H1 (cell line): Measurements from ENCODE around the gene VAV2. TPM values are rescaled to one million over a fixed set of nuclear protein-coding genes. Genes with fewer than 3 reads are reported as not detected.

ENCODE experiments used
- MAX ChIP-seq: IDR thresholded peaks from 2 replicates; pipeline ENCODE4 v1.6.1; 2012; ENCODE audit warnings: inconsistent platforms
- RBBP5 ChIP-seq: IDR thresholded peaks from 2 replicates; pipeline ENCODE4 v1.7.1; 2012; ENCODE audit warnings: low read depth, mild to moderate bottlenecking, inconsistent platforms, low read length, moderate library complexity, borderline replicate concordance
- SP1 ChIP-seq: IDR thresholded peaks from 2 replicates; pipeline ENCODE4 v1.6.1; 2011; ENCODE audit warnings: low read depth, low read length
- polyA plus RNA-seq, 7 experiments: library from polyadenylated mRNA; depleted of rRNA in 3 of 7; stranded (reverse) in 5 of 7; unstranded in 2 of 7; fragments of >200 nt in 5 of 7; fragments of 200-250 nt in 2 of 7; gene quantifications; 1 replicate in 5 of 7; 2 replicates in 1 of 7; 4 replicates in 1 of 7; pipeline versions ENCODE4 v1.2.1 to v1.2.3, GENCODE V29; 2011 to 2013; ENCODE audit warnings: missing spikeins in 2 of 7, mixed read lengths in 2 of 7
- total RNA-seq: library from RNA; stranded (reverse); fragmentation: NEBNext Ultra II Directional; extraction: Animal tissue kit (Norgen Biotek cat#: 25700); gene quantifications from 2 replicates; pipeline ENCODE4 v1.2.1, GENCODE V29; 2021
- TF ChIP-seq, protein P1 (sequence below): IDR thresholded peaks from 2 replicates; pipeline ENCODE4 v1.6.1; 2011; ENCODE audit warnings: low read length, improper control_type of control experiment

The VAV2 gene
- total and polyA plus RNA-seq, 2 of the 8 experiments (the other 6 are each of a cell fraction or from before 2014, with no cell fraction given): 13.6 to 37.6 TPM

- TF ChIP-seq MAX: peak; percentile 79
- TF ChIP-seq RBBP5: no peak
- no peak for TF ChIP-seq SP1
- TF ChIP-seq, protein P1, sequence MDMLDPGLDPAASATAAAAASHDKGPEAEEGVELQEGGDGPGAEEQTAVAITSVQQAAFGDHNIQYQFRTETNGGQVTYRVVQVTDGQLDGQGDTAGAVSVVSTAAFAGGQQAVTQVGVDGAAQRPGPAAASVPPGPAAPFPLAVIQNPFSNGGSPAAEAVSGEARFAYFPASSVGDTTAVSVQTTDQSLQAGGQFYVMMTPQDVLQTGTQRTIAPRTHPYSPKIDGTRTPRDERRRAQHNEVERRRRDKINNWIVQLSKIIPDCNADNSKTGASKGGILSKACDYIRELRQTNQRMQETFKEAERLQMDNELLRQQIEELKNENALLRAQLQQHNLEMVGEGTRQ: peak; percentile 44; the same call in 1 of the 2 replicates
These were observed 199.2 kb downstream of the VAV2 start (continued) for GRCh38 chr9:133792721-133793470.
